DMS114 treated with DMSO at 0.1 percent for 48 hours (cell line): ENCODE results near the gene KCNN3.

ENCODE experiments used
- DNase-seq: peaks from one replicate; lab custom pipeline; 2025; ENCODE audit not compliant: unreplicated experiment; lab: John Stamatoyannopoulos, UW

Gene KCNN3

DNA sequence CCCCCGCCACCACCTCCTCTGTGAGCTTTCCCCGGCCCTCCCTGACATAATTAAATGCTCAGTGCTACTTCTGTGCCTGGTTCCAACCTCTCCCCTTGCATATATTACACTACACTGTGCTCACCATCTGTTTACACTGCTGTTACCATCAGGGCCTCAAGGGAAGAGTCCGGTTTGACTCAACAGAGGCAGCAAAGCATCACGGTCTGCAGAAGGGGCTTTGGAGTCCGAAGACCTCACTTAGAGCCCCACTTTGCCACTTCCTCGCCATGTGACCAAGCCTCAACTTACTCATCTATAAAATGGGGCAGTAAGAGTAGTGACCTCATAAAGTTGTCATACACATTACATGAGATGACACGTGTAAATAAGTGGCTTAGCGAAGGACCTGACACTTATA lies 27.4 kb downstream of the KCNN3 start:
- no peak for DNase-seq

GRCh38 chr1:154841384-154841783 lies 28.7 kb downstream of the KCNN3 start:
- no peak for DNase-seq

GRCh38 chr1:154840269-154841176 lies 29.6 kb downstream of the KCNN3 start:
- no peak for DNase-seq

- no peak for DNase-seq
These were observed 30.4 kb downstream of the KCNN3 start for GRCh38 chr1:154839691-154840090.

GRCh38 chr1:154838988-154839387 lies 31.1 kb downstream of the KCNN3 start:
- no peak for DNase-seq

- no peak for DNase-seq
These were observed 31.6 kb downstream of the KCNN3 start for GRCh38 chr1:154838461-154838860.

DNA sequence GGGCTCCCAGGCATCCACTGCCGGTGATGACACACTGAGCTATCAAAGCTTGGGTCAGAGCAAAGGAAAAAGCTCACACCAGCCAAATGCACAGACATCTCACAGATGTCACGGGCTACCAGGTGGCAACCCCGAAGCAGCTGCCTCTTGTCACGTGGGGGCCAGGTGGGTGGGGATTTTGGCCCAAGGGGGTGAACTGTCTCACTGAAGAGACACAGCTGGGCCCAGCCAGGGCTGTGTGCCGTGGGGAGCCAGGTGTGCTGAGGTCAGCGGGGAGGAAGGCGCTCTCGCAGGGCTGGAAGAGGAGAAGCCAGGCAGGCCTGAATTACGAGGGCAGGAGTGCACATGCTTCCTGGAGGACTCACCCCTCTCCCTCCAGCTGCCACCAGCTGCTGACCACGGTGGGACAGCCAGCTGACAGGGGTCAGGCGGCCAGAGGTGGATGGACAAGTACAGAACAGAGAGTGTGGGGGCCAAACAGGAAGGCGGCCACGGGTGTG lies 32.4 kb downstream of the KCNN3 start:
- DNase-seq: no peak

GRCh38 chr1:154837034-154837671 lies 32.9 kb downstream of the KCNN3 start:
- DNase-seq: no peak

DNA sequence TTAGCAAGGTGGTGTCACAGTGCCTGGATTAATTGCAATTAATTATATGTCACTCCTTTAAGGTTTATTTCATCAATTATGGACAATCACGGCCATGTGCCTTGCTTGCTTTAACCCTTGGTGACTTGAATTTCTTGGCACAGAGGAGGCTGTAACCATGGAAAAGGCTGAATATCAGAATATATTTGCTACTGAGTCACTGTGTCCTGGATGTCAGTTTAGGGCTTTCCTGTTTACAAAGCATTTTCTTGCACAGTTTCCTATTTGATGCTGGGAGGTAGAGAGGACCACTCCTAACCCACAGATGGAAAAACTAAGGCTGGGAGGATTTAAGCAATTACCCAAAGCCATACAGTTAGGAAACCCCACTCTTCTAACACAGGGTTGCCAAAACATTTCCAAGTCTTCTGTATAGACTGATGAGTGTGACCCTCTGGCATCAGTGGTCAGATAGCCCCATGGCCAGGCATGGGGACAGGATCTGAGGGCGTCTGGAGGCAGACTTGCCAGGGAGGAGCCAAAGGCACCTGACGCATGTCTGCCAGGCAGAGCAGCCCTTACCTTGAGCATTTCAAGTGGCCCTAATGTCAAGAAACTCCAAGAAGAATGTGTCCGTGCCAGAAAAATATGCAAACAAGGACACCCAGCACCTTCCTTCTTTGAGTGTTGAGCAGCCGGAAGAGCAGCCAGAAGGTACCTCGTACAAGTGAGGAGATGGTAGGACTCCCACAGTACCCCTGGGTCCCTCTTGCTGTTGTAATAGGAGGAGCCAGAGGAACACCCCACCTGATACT lies 34.4 kb downstream of the KCNN3 start:
- no peak for DNase-seq

DNA sequence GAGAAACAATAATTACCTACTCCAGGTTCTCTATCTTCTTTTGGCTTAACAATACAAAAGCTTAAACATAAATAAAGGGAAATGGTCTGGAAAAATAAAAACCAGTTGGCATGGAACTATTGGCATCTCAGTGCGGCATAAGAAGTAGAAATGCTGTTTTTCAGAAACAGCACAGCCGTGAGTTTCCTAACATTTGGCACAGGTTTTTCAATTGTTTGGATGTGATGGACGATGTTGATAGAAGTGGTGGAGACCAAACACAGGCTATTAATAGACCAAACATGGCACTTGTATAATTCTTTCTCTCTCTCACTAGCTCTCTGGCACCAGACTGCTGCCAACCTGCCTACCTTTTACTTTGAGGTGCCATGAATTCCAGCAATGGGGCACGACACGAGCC lies 36.2 kb downstream of the KCNN3 start:
- DNase-seq: no peak

GRCh38 chr1:154833209-154833608 lies 36.9 kb downstream of the KCNN3 start:
- DNase-seq: no peak

DNA sequence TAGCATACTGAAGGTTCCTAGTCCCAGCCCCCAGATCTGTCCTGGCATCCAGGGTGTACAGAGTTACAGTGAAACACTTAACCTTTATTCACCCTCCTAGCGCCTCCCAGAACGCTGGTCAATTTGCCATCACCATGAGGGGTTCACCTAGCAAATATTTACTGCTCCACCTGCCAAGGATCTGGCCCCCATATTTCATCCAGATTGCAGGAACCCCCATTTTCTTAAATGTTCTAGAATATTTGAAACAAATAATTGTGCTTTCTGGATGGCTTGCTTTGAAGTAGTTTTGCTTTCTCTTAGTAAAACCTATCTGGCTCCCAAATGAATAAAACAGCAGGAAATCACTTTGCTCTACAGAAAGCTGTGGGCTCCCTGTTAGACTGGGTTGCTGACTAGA lies 37.7 kb downstream of the KCNN3 start:
- DNase-seq: no peak

GRCh38 chr1:154831462-154831861 lies 38.6 kb downstream of the KCNN3 start:
- no peak for DNase-seq

- DNase-seq: no peak
These were observed 41.0 kb downstream of the KCNN3 start for GRCh38 chr1:154829062-154829461.

DNA sequence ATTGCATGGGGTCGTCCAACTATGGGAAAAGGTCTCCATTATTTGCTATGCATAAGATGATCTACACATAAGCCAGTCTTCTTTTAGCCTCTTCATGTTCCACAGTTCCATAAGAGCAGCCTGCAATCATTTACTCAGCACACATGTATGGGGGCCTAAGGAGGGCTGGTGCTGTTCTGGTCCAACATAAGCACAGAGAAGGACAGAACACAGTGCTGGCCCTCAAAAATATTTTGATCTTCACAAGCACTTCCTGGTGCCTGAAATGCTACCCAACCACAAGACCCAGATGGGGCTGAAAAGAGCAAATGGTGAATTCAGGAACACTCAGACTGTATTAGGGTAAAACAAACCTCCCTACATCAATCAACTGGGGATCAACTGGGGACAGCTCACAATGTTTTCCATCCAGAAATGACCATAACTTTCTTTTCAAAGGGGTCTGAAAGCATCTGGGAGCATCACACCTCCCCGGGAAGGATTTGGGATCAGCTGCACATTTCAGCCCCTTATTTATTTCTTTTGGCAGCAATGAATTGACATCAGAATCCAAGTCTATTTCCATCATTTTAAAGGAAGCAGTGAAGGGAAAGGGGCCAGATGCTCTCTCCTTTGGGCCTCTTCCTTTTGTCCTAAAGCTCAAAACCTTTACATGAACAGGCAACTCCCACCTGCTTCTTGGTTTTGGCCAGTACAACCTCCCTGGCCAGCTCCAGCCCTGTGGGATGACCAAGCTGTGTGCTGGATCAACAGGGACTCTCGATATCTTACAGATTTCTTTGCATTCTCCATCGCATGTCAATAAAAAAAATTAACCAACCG lies 45.7 kb downstream of the KCNN3 start:
- DNase-seq: no peak

GRCh38 chr1:154822717-154823116 lies 47.4 kb downstream of the KCNN3 start:
- DNase-seq: no peak

GRCh38 chr1:154822233-154822632 lies 47.8 kb downstream of the KCNN3 start:
- DNase-seq: no peak

- DNase-seq: no peak
These were observed 49.0 kb downstream of the KCNN3 start for GRCh38 chr1:154821083-154821482.

GRCh38 chr1:154820646-154821045 lies 49.4 kb downstream of the KCNN3 start:
- DNase-seq: no peak
